Measurements from ENCODE around the gene SLC39A13. TPM values are rescaled to one million over a fixed set of nuclear protein-coding genes. Genes with fewer than 3 reads are reported as not detected.

The SLC39A13 gene
- total RNA-seq, 2 donors from 2014 or later = 97.7 to 163 TPM

- ATAC-seq (ENCODE audit: insufficient number of reproducible peaks, low FRiP score, low read depth) (no peak), DNase-seq (ENCODE audit: low spot score) (no peak)
- H3K9me3 ChIP-seq = no peaks in the 10 kb centered on the region
- no peak for TF ChIP-seq CTCF (IDR thresholded peaks at IDR 0.05)
- H3K4me3 ChIP-seq = peak overlapping the region; percentile 67
- H3K36me3 ChIP-seq = no peaks in the 10 kb centered on the region
- no peaks in the 10 kb centered on the region for H3K4me1 ChIP-seq (ENCODE audit: control insufficient read depth in 1 of 2, low read depth in 2 of 2)
- peak overlapping the region in 1 of 2 donors; percentile 57 for H3K27ac ChIP-seq
- no peaks in the 10 kb centered on the region for H3K27me3 ChIP-seq (replicated peaks; ENCODE audit: insufficient read depth)
Observed at GRCh38 chr11:47377571-47378009, 30.8 kb upstream of the SLC39A13 start.

GRCh38 chr11:47378010-47378835, 30.2 kb upstream of the SLC39A13 start, which contains the start of gene SPI1:
SPI1 (minus strand) TSS chr11:47378547; CDS start chr11:47378353, 194 bp downstream.
- no peak for DNase-seq (ENCODE audit: low spot score)
- H3K27ac ChIP-seq = peak within 1 kb of the TSS in 1 of 2 donors; percentile 57
- H3K9me3 ChIP-seq = no peaks in the 10 kb centered on the region
- H3K36me3 ChIP-seq = no peaks in the 10 kb centered on the region
- H3K27me3 ChIP-seq (replicated peaks; ENCODE audit: insufficient read depth) = no peaks in the 10 kb centered on the region
- no peak for ATAC-seq (ENCODE audit: insufficient number of reproducible peaks, low FRiP score, low read depth)
- no peak for TF ChIP-seq CTCF (IDR thresholded peaks at IDR 0.05)
- no peaks in the 10 kb centered on the region for H3K4me1 ChIP-seq (ENCODE audit: control insufficient read depth in 1 of 2, low read depth in 2 of 2)
- peak within 1 kb of the TSS; percentile 67 for H3K4me3 ChIP-seq

- no peak for ATAC-seq (ENCODE audit: insufficient number of reproducible peaks, low FRiP score, low read depth)
Observed at GRCh38 chr11:47378836-47379170, 29.6 kb upstream of the SLC39A13 start.

GRCh38 chr11:47379317-47379716, 29.1 kb upstream of the SLC39A13 start:
- H3K36me3 ChIP-seq = no peaks in the 10 kb centered on the region
- no peak for TF ChIP-seq CTCF (IDR thresholded peaks at IDR 0.05)
- ATAC-seq (ENCODE audit: insufficient number of reproducible peaks, low FRiP score, low read depth) (no peak), DNase-seq (ENCODE audit: low spot score) (no peak)
- no peak overlapping the region for H3K4me3 ChIP-seq
- no peaks in the 10 kb centered on the region for H3K9me3 ChIP-seq
- no peak overlapping the region for H3K27ac ChIP-seq
- H3K27me3 ChIP-seq (replicated peaks; ENCODE audit: insufficient read depth) = no peaks in the 10 kb centered on the region
- H3K4me1 ChIP-seq (ENCODE audit: control insufficient read depth in 1 of 2, low read depth in 2 of 2) = no peaks in the 10 kb centered on the region

More at GRCh38 chr11:47378836-47379170, 29.6 kb upstream of the SLC39A13 start:
- no peak for DNase-seq (ENCODE audit: low spot score)
- H3K4me3 ChIP-seq = no peak overlapping the region
- no peaks in the 10 kb centered on the region for H3K36me3 ChIP-seq
- H3K4me1 ChIP-seq (ENCODE audit: control insufficient read depth in 1 of 2, low read depth in 2 of 2) = no peaks in the 10 kb centered on the region
- H3K9me3 ChIP-seq = no peaks in the 10 kb centered on the region
- H3K27me3 ChIP-seq (replicated peaks; ENCODE audit: insufficient read depth) = no peaks in the 10 kb centered on the region
- TF ChIP-seq CTCF (IDR thresholded peaks at IDR 0.05) = no peak
- H3K27ac ChIP-seq = peak overlapping the region in 1 of 2 donors; percentile 27

GRCh38 chr11:47380078-47380477, 28.3 kb upstream of the SLC39A13 start:
- Histone ChIP-seq H3K4me3 (no peak overlapping the region), H3K27ac (no peak overlapping the region), H3K27me3 (replicated peaks; ENCODE audit: insufficient read depth) (no peaks in the 10 kb centered on the region), H3K4me1 (ENCODE audit: control insufficient read depth in 1 of 2, low read depth in 2 of 2) (no peaks in the 10 kb centered on the region), H3K36me3 (no peaks in the 10 kb centered on the region), H3K9me3 (no peaks in the 10 kb centered on the region)
- DNase-seq (ENCODE audit: low spot score) = no peak
- no peak for TF ChIP-seq CTCF (IDR thresholded peaks at IDR 0.05)
- ATAC-seq (ENCODE audit: insufficient number of reproducible peaks, low FRiP score, low read depth) = no peak

Data from thoracic aorta (tissue), 2 donors.